Transverse colon (tissue), 4 donors: ENCODE results near the gene MISFA. TPM values are rescaled to one million over a fixed set of nuclear protein-coding genes. Genes with fewer than 3 reads are reported as not detected.
"Not testable (repeated sequence)": the region's sequence is repeated elsewhere in the genome, so short reads cannot be mapped to it uniquely, and the experiment has no call there.

Source experiments
- DNase-seq: peaks from one replicate; pipeline ENCODE4 v3.0.0-alpha.2; 2019
- H3K27ac ChIP-seq, 4 donors: fragments of 200-600 bp; sonication (generic); 2 replicates each; pipeline ENCODE4 v1.5.1; 2016 to 2018; ENCODE audit warnings: inconsistent platforms in 4 of 4
- H3K27me3 ChIP-seq: fragments of 200-600 bp; sonication (generic); 2 replicates; pipeline ENCODE4 v1.5.1; 2017; ENCODE audit warnings: inconsistent platforms
- H3K36me3 ChIP-seq, 4 donors: fragments of 200-600 bp; sonication (generic); 2 replicates each; pipeline ENCODE4 v1.5.1; 2017 to 2019; ENCODE audit warnings: inconsistent platforms in 4 of 4
- H3K4me1 ChIP-seq, 4 donors: fragments of 200-600 bp; sonication (generic); 2 replicates each; pipeline ENCODE4 v1.5.1; 2017 to 2020; ENCODE audit warnings: inconsistent platforms in 4 of 4
- H3K4me3 ChIP-seq, 4 donors: fragments of 200-600 bp; sonication (generic); 1 replicate in 1 of 4; 2 replicates in 3 of 4; pipeline versions ENCODE4 v1.5.1 to v1.6.1; 2017 to 2019; ENCODE audit warnings: inconsistent platforms in 4 of 4
- H3K9me3 ChIP-seq, 2 donors: fragments of 200-600 bp; sonication (generic); 2 replicates each; pipeline ENCODE4 v1.5.1; 2017 to 2019; ENCODE audit warnings: inconsistent platforms in 2 of 2
- CTCF ChIP-seq, 5 experiments: fragments of 200-600 bp in 3 of 5; fragments of 450-650 bp in 2 of 5; sonication (generic) in 3 of 5; IDR thresholded peaks; 1 replicate in 2 of 5; 2 replicates in 3 of 5; pipeline ENCODE4 v1.5.1; 2016 to 2017; ENCODE audit warnings: antibody characterized with exemption in 5 of 5, inconsistent platforms in 3 of 5, mild to moderate bottlenecking in 2 of 5, moderate library complexity in 1 of 5
- EP300 ChIP-seq: sonication (generic); formaldehyde crosslinking; IDR thresholded peaks from one replicate; pipeline ENCODE4 v1.6.1; 2017; ENCODE audit warnings: antibody characterized with exemption, low read depth
- POLR2A ChIP-seq: fragments of 450-650 bp; IDR thresholded peaks from one replicate; pipeline ENCODE4 v1.6.1; 2016; ENCODE audit warnings: antibody characterized with exemption, mild to moderate bottlenecking, moderate library complexity
- POLR2AphosphoS5 ChIP-seq, 3 donors: sonication (generic); formaldehyde crosslinking; IDR thresholded peaks; one replicate each; pipeline ENCODE4 v1.6.1; 2016; ENCODE audit warnings: antibody characterized with exemption in 3 of 3
- WGBS, 2 donors: methylation state at CpG; one replicate each; pipeline ENCODE4 v1.1.5; 2018; ENCODE audit warnings: low coverage in 1 of 2; 5-methylcytosine and 5-hydroxymethylcytosine counted together
- in situ Hi-C, 4 donors: fragments of 200-750 bp; cut with MboI; loops; one replicate each; pipeline versions ENCODE4 v1.15.0 to v1.15.1; 2017; ENCODE audit warnings: low sequenced_read_pairs in 3 of 4, low pct_ligation_motif_present in 1 of 4, low pct_unique_long_range_greater_than_20kb in 1 of 4
- intact Hi-C: fragments of 100-400 bp; cut with DNase I; formaldehyde crosslinking; loops from one replicate; pipeline ENCODE4 v1.15.1; 2023; ENCODE audit warnings: low total_unique reads
- total RNA-seq, 4 donors: library from RNA; depleted of rRNA; stranded (reverse); fragments of >200 nt; gene quantifications; one replicate each; pipeline ENCODE4 v1.1.0, GENCODE V29; 2016

MISFA gene
- total RNA-seq, 4 donors from 2014 or later = 0.40 to 2.0 TPM; not detected in 2

DNA sequence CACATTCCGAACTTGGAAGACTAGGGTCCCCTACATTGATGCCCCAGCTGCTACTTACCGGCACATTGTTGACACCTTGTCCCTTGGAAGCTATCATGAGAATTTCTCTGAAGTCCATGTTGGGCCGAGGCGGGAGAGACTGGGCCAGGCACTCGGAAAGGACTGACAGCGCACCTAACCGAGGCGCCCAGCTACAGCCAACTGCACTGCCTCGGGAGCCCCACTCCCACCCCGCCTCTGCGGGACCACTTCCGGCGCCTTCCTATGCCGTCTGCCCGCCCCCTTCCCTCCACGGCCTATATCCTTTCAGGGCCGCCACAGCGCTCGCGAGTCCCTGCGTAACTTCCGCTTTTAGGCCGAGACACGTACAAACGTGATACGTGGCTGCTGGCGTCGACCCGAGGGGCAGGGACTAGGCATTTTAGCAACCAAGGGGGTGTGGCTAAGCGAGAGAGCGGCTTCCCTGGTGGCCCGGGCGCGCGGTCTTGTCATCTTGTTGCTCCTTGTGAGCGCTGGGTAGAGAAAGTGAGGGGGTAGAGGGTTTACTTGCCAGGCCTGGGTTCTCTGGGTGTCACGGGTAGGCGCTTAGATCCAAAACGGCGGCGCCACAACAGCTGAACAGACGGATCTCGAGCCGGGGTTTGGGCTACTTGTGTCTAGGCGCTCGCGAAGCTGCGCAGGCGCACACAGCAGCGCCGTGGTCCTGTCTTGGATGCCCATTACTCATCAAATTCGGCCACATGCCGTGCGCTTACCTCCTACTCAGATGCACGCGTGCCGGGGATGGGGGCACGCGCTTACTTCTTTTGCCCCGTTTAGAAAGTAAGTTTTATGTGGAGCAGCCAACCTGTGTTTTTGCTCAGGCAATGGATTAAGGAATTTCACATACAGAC is 34.8 kb downstream of the MISFA start, which contains the start of gene SPTY2D1:
Gene SPTY2D1 (minus strand): TSS at position 203 of the 893 bp plus-strand sequence. CDS start 85 bp downstream, at position 118.
- intact Hi-C loops = loop anchor here (2.0 kb wide), 1 partner anchor 46 kb away; the partner anchor contains the start of gene UEVLD
- in situ Hi-C loops = loop anchor here in 3 of 4 donors (5.0 to 25.0 kb wide), 4 partner anchors 68 to 310 kb away; partner anchors contain the start of genes GTF2H1 (in 1 of the 3), HPS5 (in 1 of the 3) and TSG101 (in 1 of the 3)

DNA sequence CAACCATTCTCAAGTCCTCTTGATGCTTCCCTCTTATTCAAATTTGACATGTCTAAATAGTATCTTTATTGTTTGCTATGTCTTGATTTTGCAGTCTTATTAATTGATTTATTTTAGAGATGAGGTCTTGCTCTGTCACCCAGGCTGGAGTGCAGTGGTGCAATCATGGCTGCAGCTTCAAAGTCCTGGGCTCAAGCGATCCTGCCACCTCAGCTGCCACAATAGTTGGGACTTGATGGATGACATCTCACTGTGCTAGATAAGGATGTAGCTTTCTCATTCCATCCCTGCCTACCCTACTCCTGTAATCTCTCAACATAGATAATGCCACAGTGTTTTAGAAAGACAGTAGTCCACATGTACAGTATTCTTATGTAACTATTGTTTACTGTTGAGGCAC is 42.1 kb downstream of the MISFA start:
- Histone ChIP-seq H3K36me3 (no peaks in the 10 kb centered on the region), H3K9me3 (no peaks in the 10 kb centered on the region), H3K4me1 (no peaks in the 10 kb centered on the region), H3K27me3 (no peaks in the 10 kb centered on the region), H3K27ac (no peak overlapping the region), H3K4me3 (no peak overlapping the region)
- DNase-seq = no peak
- no peak for TF ChIP-seq CTCF (IDR thresholded peaks at IDR 0.05)
- no peak for TF ChIP-seq EP300
- TF ChIP-seq POLR2AphosphoS5 (IDR thresholded peaks at IDR 0.05) = no peak
- TF ChIP-seq POLR2A = no peak
- intact Hi-C loops = no loop called here
- in situ Hi-C loops = loop anchor here in 1 of 4 donors (25.0 kb wide), 1 partner anchor 104 kb away; the partner anchor contains the start of gene TSG101
- WGBS, 2 donors = 65 to 83% methylated on average over 1 of the region's 1 CpG

More for the DNA sequence above, 34.8 kb downstream of the MISFA start, which contains the start of gene SPTY2D1:
- Histone ChIP-seq H3K36me3 (no peaks in the 10 kb centered on the region), H3K27me3 (no peaks in the 10 kb centered on the region), H3K27ac (peak within 1 kb of the TSS; percentile 87 to 93 (median 92)), H3K9me3 (no peaks in the 10 kb centered on the region), H3K4me1 (peaks cover 7 to 30% (median 15%) of the 10 kb centered on the region in 4 donors), H3K4me3 (peak within 1 kb of the TSS; percentile 78 to 99 (median 83))
- TF ChIP-seq CTCF (IDR thresholded peaks at IDR 0.05) (no peak), POLR2A (peak; percentile 96), POLR2AphosphoS5 (IDR thresholded peaks at IDR 0.05) (peak; percentile 94 to 96 (median 94))
- 0% methylated on average over 60 of the region's 60 CpGs; no CpG with 5 or more reads in 1 of the 2 donors for WGBS, 2 donors
- peak; percentile 99 for DNase-seq

GRCh38 chr11:18643034-18643433 is 43.4 kb downstream of the MISFA start:
- H3K9me3 ChIP-seq, H3K4me3 ChIP-seq, intact Hi-C loops, DNase-seq, H3K27ac ChIP-seq, H3K4me1 ChIP-seq, H3K36me3 ChIP-seq, H3K27me3 ChIP-seq: not testable (repeated sequence)
- in situ Hi-C loops = loop anchor here in 1 of 4 donors (25.0 kb wide), 1 partner anchor 106 kb away; the partner anchor contains the start of gene TSG101
- 75 to 100% methylated on average over 1 to 4 of the region's 4 CpGs for WGBS, 2 donors

DNA sequence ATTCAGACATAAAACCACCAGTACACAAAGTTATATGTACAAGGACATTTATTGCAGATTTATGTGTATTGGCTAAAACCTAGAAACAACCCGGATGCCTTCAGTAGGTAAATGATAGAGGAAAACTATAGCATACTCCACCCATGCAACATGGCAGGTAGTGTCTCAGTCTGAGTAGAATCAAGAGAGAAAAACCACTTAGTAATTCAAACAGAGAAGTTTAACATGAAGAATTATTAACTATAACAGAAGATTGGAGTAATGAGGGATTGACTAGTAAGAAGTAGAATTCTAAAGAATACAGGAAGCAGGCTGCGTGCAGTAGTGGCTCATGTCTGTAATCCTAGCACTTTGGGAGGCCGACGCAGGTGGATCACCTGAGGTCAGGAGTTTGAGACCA is 50.8 kb downstream of the MISFA start:
- Histone ChIP-seq H3K27ac (no peak overlapping the region), H3K9me3 (no peaks in the 10 kb centered on the region), H3K36me3 (no peaks in the 10 kb centered on the region), H3K4me1 (peaks cover 0 to 3% (median 0%) of the 10 kb centered on the region in 4 donors), H3K4me3 (no peak overlapping the region), H3K27me3 (no peaks in the 10 kb centered on the region)
- no peak for DNase-seq
- TF ChIP-seq POLR2A = no peak
- no peak for TF ChIP-seq POLR2AphosphoS5 (IDR thresholded peaks at IDR 0.05)
- TF ChIP-seq CTCF (IDR thresholded peaks at IDR 0.05) = no peak
- TF ChIP-seq EP300 = no peak
- WGBS, 2 donors = 81 to 83% methylated on average over 3 to 4 of the region's 4 CpGs
- intact Hi-C loops (no loop called here), in situ Hi-C loops (no loop called here)
